ENCODE measurements around the gene CFI.
"Not testable (repeated sequence)": the region's sequence is repeated elsewhere in the genome, so short reads cannot be mapped to it uniquely, and the experiment has no call there.

CFI gene

GRCh38 chr4:109795059-109795458 is 6.7 kb downstream of the CFI start:
- DNase-seq: no peak

GRCh38 chr4:109787807-109788206 is 14.0 kb downstream of the CFI start:
- no peak for DNase-seq

- no peak for DNase-seq
These were observed 15.0 kb downstream of the CFI start for GRCh38 chr4:109786846-109787245.

GRCh38 chr4:109782092-109782491 is 19.7 kb downstream of the CFI start:
- DNase-seq: not testable (repeated sequence)

- DNase-seq: no peak
These were observed 36.9 kb downstream of the CFI start for GRCh38 chr4:109764789-109765402.

- DNase-seq: no peak
These were observed 37.4 kb downstream of the CFI start for GRCh38 chr4:109764376-109764775.

GRCh38 chr4:109760682-109761081 is 41.1 kb downstream of the CFI start:
- no peak for DNase-seq

GRCh38 chr4:109755656-109756055 is 46.1 kb downstream of the CFI start:
- no peak for DNase-seq

GRCh38 chr4:109754093-109754857 is 47.5 kb downstream of the CFI start:
- no peak for DNase-seq

- no peak for DNase-seq
These were observed 49.3 kb downstream of the CFI start for GRCh38 chr4:109752525-109752924.

GRCh38 chr4:109751852-109752251 is 49.9 kb downstream of the CFI start:
- no peak for DNase-seq

GRCh38 chr4:109750652-109751244 is 51.1 kb downstream of the CFI start:
- DNase-seq: no peak

- DNase-seq: no peak
These were observed 52.3 kb downstream of the CFI start for GRCh38 chr4:109749388-109750082.

- no peak for DNase-seq
These were observed 53.7 kb downstream of the CFI start for GRCh38 chr4:109748114-109748513.

GRCh38 chr4:109746728-109747127 is 55.1 kb downstream of the CFI start:
- DNase-seq: no peak

GRCh38 chr4:109745830-109746229 is 56.0 kb downstream of the CFI start:
- DNase-seq: no peak

GRCh38 chr4:109739547-109739946 is 62.3 kb downstream of the CFI start:
- no peak for DNase-seq

- no peak for DNase-seq
These were observed 63.5 kb downstream of the CFI start for GRCh38 chr4:109738104-109738872.

- no peak for DNase-seq
These were observed 66.0 kb downstream of the CFI start for GRCh38 chr4:109735566-109736365.

- DNase-seq: no peak
These were observed 68.1 kb downstream of the CFI start for GRCh38 chr4:109733728-109734127.

Data from C1 segment of cervical spinal cord (tissue), 14 donors.